ENCODE measurements around the gene GPR45.
A peak's percentile ranks its signal among the peaks of the same experiment; 100 is the strongest.

The GPR45 gene

GRCh38 chr2:105269426-105269825 is 27.9 kb downstream of the GPR45 start:
- no peak for DNase-seq
- TF ChIP-seq POLR2A (IDR thresholded peaks at IDR 0.05; ENCODE audit: low read length) (no peak), GATA1 (IDR thresholded peaks at IDR 0.05; ENCODE audit: low read depth, low read length) (no peak)

DNA sequence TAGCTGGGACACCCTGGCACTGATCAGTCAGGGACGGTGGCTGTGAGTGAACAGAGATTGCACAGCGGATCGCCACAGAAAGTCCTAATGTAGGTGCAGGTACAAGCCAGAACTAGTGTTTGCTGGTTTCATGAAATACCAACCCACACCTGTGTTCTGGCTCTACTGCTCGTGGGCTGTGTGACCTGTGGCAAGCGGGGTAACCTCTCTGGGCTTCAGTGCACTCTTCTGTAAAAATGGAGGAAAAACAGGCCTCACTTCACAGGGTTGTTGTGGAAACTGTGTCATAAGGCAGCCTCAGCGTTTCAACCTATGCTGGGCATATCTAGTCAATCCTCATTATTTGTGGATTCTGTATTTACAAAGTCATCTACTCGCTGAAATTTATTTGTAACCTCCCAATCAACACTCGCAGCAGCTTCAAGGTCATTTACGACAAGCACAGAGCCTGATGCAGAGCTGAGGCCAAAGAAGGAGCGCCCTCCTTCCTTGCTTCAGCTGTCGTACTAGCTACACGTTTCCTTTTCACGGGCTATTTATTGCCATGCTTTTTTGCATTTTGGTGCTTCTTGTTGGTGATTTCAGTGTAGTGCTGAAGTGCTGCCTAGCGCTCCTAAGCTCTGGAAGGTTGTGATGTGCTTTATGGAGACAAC is 30.0 kb downstream of the GPR45 start:
- TF ChIP-seq GATA1 (IDR thresholded peaks at IDR 0.05; ENCODE audit: low read depth, low read length) (no peak), POLR2A (IDR thresholded peaks at IDR 0.05; ENCODE audit: low read length) (no peak)
- DNase-seq, result no peak

GRCh38 chr2:105272176-105272575 is 30.6 kb downstream of the GPR45 start:
- no peak for TF ChIP-seq POLR2A (IDR thresholded peaks at IDR 0.05; ENCODE audit: low read length)
- TF ChIP-seq GATA1 (IDR thresholded peaks at IDR 0.05; ENCODE audit: low read depth, low read length), result no peak
- no peak for DNase-seq

DNA sequence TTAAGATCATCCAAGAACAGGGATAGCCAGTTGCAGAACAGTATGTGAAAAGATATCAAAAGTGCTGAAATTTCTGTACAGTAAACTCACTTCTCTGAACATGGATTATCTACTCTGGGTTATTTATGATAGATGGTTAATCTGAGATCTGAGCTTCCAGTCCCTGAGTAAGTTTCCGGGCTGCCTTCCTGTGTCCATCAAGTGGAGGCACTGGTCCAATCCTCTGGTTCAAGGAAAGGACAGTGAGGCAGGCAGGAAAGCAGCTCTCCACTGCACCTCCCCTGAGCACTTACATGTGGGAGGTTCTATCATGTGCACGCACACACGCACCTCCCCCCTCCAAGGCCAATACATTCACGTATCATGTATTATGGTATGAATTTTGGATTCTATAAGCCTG is 32.5 kb downstream of the GPR45 start:
- TF ChIP-seq POLR2A (IDR thresholded peaks at IDR 0.05; ENCODE audit: low read length), result no peak
- no peak for TF ChIP-seq GATA1 (IDR thresholded peaks at IDR 0.05; ENCODE audit: low read depth, low read length)
- DNase-seq, result no peak

DNA sequence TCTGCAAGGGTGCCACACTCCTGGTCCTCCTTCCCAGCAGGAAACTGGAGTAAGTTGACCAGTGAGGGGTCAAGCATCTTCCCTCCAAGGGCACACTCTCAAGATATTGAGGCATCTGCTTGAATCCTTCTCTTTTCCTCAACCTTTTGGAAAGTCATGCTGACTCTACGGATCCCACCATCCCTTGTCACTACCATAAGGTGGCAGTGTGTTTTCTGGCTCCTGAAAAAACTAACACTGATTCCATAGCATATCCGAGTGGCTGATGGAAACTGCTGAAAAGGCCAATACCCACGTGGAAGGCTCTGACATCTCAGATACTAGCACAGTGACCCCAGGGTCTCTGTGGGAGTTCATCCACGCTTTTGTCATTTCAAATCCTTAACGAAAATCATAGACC is 37.1 kb downstream of the GPR45 start:
- peak; percentile 22 to 61 for DNase-seq

GRCh38 chr2:105279126-105279525 is 37.6 kb downstream of the GPR45 start:
- DNase-seq, result no peak
- no peak for TF ChIP-seq GATA1 (IDR thresholded peaks at IDR 0.05; ENCODE audit: low read depth, low read length)
- TF ChIP-seq POLR2A (IDR thresholded peaks at IDR 0.05; ENCODE audit: low read length), result no peak

More for the DNA sequence above, 37.1 kb downstream of the GPR45 start:
- TF ChIP-seq GATA1 (IDR thresholded peaks at IDR 0.05; ENCODE audit: low read depth, low read length) (no peak), POLR2A (IDR thresholded peaks at IDR 0.05; ENCODE audit: low read length) (no peak)

- TF ChIP-seq GATA1 (IDR thresholded peaks at IDR 0.05; ENCODE audit: low read depth, low read length) (no peak), POLR2A (IDR thresholded peaks at IDR 0.05; ENCODE audit: low read length) (no peak)
- no peak for DNase-seq
These were observed 38.7 kb downstream of the GPR45 start for GRCh38 chr2:105280281-105280680.

- no peak for DNase-seq
- TF ChIP-seq POLR2A (IDR thresholded peaks at IDR 0.05; ENCODE audit: low read length) (no peak), GATA1 (IDR thresholded peaks at IDR 0.05; ENCODE audit: low read depth, low read length) (no peak)
These were observed 42.0 kb downstream of the GPR45 start for GRCh38 chr2:105283532-105283931.

DNA sequence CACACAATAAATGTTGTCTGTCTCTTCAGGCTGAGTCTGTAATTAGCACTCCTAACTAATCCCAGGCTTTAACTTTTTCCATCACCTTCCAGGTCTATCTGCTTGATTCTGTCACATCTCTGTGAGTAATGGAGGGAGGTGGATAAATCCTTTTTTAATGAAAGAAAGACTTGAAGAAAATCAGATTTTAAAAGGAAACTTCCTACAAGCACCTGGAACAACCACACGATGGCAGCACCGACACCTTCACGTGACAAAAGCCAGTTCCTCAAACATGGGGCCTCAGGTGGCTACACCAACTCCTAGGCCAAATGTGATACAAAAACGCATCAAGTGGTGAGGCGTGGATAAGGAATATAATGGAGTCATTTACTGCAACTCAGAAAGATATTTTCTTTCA is 46.1 kb downstream of the GPR45 start:
- peak; percentile 62 to 74 for DNase-seq
- TF ChIP-seq GATA1 (IDR thresholded peaks at IDR 0.05; ENCODE audit: low read depth, low read length), result no peak

DNA sequence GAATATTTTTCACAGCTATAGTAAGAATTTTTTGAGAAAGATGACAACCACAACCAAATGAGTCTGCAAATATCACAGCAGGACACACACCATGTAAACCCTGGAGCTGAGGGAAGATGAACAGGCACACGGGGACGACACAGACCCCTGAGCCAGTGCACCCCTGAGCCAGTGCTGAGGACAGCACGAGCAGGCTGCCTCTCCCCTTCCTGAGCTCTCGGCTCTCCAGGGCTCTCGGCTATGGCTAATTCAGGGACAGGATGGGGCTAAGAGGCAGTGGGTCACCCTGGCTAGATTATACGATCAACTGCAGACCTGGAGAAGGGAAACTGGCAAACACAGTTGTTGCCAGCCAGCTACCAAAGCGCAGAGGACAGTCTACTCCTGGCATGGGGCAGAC is 46.6 kb downstream of the GPR45 start:
- TF ChIP-seq POLR2A (IDR thresholded peaks at IDR 0.05; ENCODE audit: low read length), result no peak
- no peak for TF ChIP-seq GATA1 (IDR thresholded peaks at IDR 0.05; ENCODE audit: low read depth, low read length)
- DNase-seq, result no peak

GRCh38 chr2:105290981-105291660 is 49.6 kb downstream of the GPR45 start:
- TF ChIP-seq POLR2A (IDR thresholded peaks at IDR 0.05; ENCODE audit: low read length) (no peak), GATA1 (IDR thresholded peaks at IDR 0.05; ENCODE audit: low read depth, low read length) (no peak)
- no peak for DNase-seq

GRCh38 chr2:105291981-105292380 is 50.4 kb downstream of the GPR45 start:
- no peak for TF ChIP-seq GATA1 (IDR thresholded peaks at IDR 0.05; ENCODE audit: low read depth, low read length)
- TF ChIP-seq POLR2A (IDR thresholded peaks at IDR 0.05; ENCODE audit: low read length), result no peak
- DNase-seq, result no peak

Measured in erythroblast (primary cell).